H1 (cell line): ENCODE results near the gene CDYL. TPM values are rescaled to one million over a fixed set of nuclear protein-coding genes. Genes with fewer than 3 reads are reported as not detected.

Source experiments
- EGR1 ChIP-seq: IDR thresholded peaks from 2 replicates; pipeline ENCODE4 v1.6.1; 2011; ENCODE audit warnings: low read depth, low read length, borderline replicate concordance
- GABPA ChIP-seq: IDR thresholded peaks from 2 replicates; pipeline ENCODE4 v1.6.1; 2011; ENCODE audit warnings: mild to moderate bottlenecking, low read length, moderate library complexity, borderline replicate concordance; ENCODE audit not compliant: insufficient read depth
- MAFK ChIP-seq: IDR thresholded peaks from 2 replicates; pipeline ENCODE4 v1.6.1; 2012; ENCODE audit warnings: low read depth, mild to moderate bottlenecking, improper control_type of control experiment, low read length
- NRF1 ChIP-seq: IDR thresholded peaks from 2 replicates; pipeline ENCODE4 v1.6.1; 2011; ENCODE audit warnings: mild to moderate bottlenecking, low read depth, low read length, improper control_type of control experiment
- POU5F1 ChIP-seq: IDR thresholded peaks from 2 replicates; pipeline ENCODE4 v1.6.1; 2011; ENCODE audit warnings: low read depth, mild to moderate bottlenecking, low read length, moderate library complexity
- polyA plus RNA-seq, 7 experiments: library from polyadenylated mRNA; depleted of rRNA in 3 of 7; stranded (reverse) in 5 of 7; unstranded in 2 of 7; fragments of >200 nt in 5 of 7; fragments of 200-250 nt in 2 of 7; gene quantifications; 1 replicate in 5 of 7; 2 replicates in 1 of 7; 4 replicates in 1 of 7; pipeline versions ENCODE4 v1.2.1 to v1.2.3, GENCODE V29; 2011 to 2013; ENCODE audit warnings: missing spikeins in 2 of 7, mixed read lengths in 2 of 7
- total RNA-seq: library from RNA; stranded (reverse); fragmentation: NEBNext Ultra II Directional; extraction: Animal tissue kit (Norgen Biotek cat#: 25700); gene quantifications from 2 replicates; pipeline ENCODE4 v1.2.1, GENCODE V29; 2021
- TF ChIP-seq, protein P1 (sequence below): IDR thresholded peaks from 2 replicates; pipeline ENCODE4 v1.6.1; 2012; ENCODE audit warnings: inconsistent platforms

Gene CDYL
- total and polyA plus RNA-seq, 2 of the 8 experiments (the other 6 are each of a cell fraction or from before 2014, with no cell fraction given): 56.4 to 119 TPM

DNA sequence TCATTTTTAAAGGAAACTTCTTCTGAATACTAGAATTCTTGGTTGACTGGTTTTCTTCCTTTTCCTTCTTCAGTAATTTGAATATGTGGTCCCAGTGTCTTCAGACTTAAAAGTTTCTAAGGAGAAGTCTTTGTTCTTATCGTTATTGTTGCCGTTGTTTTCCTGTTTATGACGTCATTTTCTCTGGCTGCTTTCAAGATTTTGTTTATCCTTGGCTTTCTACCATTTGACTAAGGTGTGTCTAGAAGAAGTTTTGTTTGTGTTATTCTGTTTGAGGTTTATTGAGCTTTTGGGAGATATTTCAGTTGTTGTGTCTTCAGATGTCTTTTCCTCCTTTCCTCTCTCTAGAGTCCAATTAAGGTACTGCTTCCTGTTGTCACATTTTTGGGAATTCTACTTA is 24.5 kb downstream of the CDYL start (continued):
- TF ChIP-seq GABPA: no peak
- no peak for TF ChIP-seq NRF1
- TF ChIP-seq MAFK: no peak
- TF ChIP-seq EGR1: no peak
- TF ChIP-seq, protein P1, sequence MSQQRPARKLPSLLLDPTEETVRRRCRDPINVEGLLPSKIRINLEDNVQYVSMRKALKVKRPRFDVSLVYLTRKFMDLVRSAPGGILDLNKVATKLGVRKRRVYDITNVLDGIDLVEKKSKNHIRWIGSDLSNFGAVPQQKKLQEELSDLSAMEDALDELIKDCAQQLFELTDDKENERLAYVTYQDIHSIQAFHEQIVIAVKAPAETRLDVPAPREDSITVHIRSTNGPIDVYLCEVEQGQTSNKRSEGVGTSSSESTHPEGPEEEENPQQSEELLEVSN: no peak
- no peak for TF ChIP-seq POU5F1
